ENCODE results near the gene TMEM169. TPM values are rescaled to one million over a fixed set of nuclear protein-coding genes. Genes with fewer than 3 reads are reported as not detected.
A peak's percentile ranks its signal among the peaks of the same experiment; 100 is the strongest.

TMEM169 gene
- total and polyA plus RNA-seq, 2 of the 13 experiments (the other 11 are each of a cell fraction or from before 2014, with no cell fraction given): 1.5 to 4.5 TPM

- TF ChIP-seq PREB (CRISPR knock-in tag; IDR thresholded peaks at IDR 0.05) (no peak), ZNF597 (CRISPR knock-in tag; IDR thresholded peaks at IDR 0.05) (no peak), ZNF564 (CRISPR knock-in tag; IDR thresholded peaks at IDR 0.05) (no peak), U2AF1 (optimal IDR thresholded peaks at IDR 0.05; ENCODE audit: low read depth, low read length) (no peak), JUND (CRISPR knock-in tag; IDR thresholded peaks at IDR 0.05) (no peak), SUZ12 (IDR thresholded peaks at IDR 0.05; ENCODE audit: low read depth, low read length) (no peak), NKX3-1 (CRISPR knock-in tag; IDR thresholded peaks at IDR 0.05) (no peak), GATAD2A (CRISPR knock-in tag; IDR thresholded peaks at IDR 0.05) (no peak), TFDP2 (CRISPR knock-in tag; IDR thresholded peaks at IDR 0.05) (0 out of 2 replicates have a peak, but pooled peaks have one; percentile 21), FOXM1 (CRISPR knock-in tag; IDR thresholded peaks at IDR 0.05) (no peak), SOX5 (CRISPR knock-in tag; IDR thresholded peaks at IDR 0.05; ENCODE audit: borderline replicate concordance) (0 out of 2 replicates have a peak, but pooled peaks have one; percentile 10), ZNF891 (CRISPR knock-in tag; IDR thresholded peaks at IDR 0.05) (no peak), ZNF703 (CRISPR knock-in tag; IDR thresholded peaks at IDR 0.05; ENCODE audit: borderline replicate concordance) (no peak), GTF3A (CRISPR knock-in tag; conservative IDR thresholded peaks at IDR 0.05) (no peak), ZFP41 (CRISPR knock-in tag; IDR thresholded peaks at IDR 0.05; ENCODE audit: borderline replicate concordance) (no peak), TCF12 (IDR thresholded peaks at IDR 0.05) (no peak), TCF12 (CRISPR knock-in tag; IDR thresholded peaks at IDR 0.05) (no peak), ZNF75D (CRISPR knock-in tag; IDR thresholded peaks at IDR 0.05; ENCODE audit: borderline replicate concordance) (no peak), ZNF10 (CRISPR knock-in tag; IDR thresholded peaks at IDR 0.05; ENCODE audit: borderline replicate concordance, low read depth) (no peak), ZNF780A (CRISPR knock-in tag; IDR thresholded peaks at IDR 0.05) (no peak), PHB2 (IDR thresholded peaks at IDR 0.05; ENCODE audit: partially characterized antibody) (no peak), THYN1 (CRISPR knock-in tag; IDR thresholded peaks at IDR 0.05; ENCODE audit: borderline replicate concordance, low read depth) (no peak)
- TF ChIP-seq, protein P1, sequence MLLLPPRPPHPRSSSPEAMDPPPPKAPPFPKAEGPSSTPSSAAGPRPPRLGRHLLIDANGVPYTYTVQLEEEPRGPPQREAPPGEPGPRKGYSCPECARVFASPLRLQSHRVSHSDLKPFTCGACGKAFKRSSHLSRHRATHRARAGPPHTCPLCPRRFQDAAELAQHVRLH (CRISPR knock-in tag; IDR thresholded peaks at IDR 0.05; ENCODE audit: borderline replicate concordance, low read depth): no peak; the same call in 1 of the 2 replicates
- TF ChIP-seq, protein P2, sequence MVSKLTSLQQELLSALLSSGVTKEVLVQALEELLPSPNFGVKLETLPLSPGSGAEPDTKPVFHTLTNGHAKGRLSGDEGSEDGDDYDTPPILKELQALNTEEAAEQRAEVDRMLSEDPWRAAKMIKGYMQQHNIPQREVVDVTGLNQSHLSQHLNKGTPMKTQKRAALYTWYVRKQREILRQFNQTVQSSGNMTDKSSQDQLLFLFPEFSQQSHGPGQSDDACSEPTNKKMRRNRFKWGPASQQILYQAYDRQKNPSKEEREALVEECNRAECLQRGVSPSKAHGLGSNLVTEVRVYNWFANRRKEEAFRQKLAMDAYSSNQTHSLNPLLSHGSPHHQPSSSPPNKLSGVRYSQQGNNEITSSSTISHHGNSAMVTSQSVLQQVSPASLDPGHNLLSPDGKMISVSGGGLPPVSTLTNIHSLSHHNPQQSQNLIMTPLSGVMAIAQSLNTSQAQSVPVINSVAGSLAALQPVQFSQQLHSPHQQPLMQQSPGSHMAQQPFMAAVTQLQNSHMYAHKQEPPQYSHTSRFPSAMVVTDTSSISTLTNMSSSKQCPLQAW (CRISPR knock-in tag; IDR thresholded peaks at IDR 0.05): no peak
- TF ChIP-seq, protein P3, sequence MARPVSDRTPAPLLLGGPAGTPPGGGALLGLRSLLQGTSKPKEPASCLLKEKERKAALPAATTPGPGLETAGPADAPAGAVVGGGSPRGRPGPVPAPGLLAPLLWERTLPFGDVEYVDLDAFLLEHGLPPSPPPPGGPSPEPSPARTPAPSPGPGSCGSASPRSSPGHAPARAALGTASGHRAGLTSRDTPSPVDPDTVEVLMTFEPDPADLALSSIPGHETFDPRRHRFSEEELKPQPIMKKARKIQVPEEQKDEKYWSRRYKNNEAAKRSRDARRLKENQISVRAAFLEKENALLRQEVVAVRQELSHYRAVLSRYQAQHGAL (CRISPR knock-in tag; IDR thresholded peaks at IDR 0.05; ENCODE audit: not compliant biosample characterization): no peak
Observed at GRCh38 chr2:216107760-216108159, 26.0 kb downstream of the TMEM169 start (continued).
